ENCODE measurements around the gene AP1S3. TPM values are rescaled to one million over a fixed set of nuclear protein-coding genes. Genes with fewer than 3 reads are reported as not detected.

Gene AP1S3
- total RNA-seq, 1 donor from 2014 or later: 14.3 TPM

GRCh38 chr2:223835701-223836532 is 1.5 kb downstream of the AP1S3 start:
- no peak overlapping the region for H3K27ac Mint-ChIP-seq (ENCODE audit: unreplicated experiment)
- no peaks in the 10 kb centered on the region for H3K27me3 ChIP-seq (ENCODE audit: insufficient read depth, low read length)
- no peak overlapping the region for H3K4me3 ChIP-seq (ENCODE audit: insufficient read depth, low read depth, low read length)
- H3K4me3 Mint-ChIP-seq (ENCODE audit: unreplicated experiment): peak overlapping the region; percentile 97
- no peak for TF ChIP-seq EZH2 (IDR thresholded peaks at IDR 0.05; ENCODE audit: insufficient read depth, low read length)
- no peak for TF ChIP-seq CTCF (IDR thresholded peaks at IDR 0.05; ENCODE audit: insufficient read depth, low read depth, low read length)
- no peaks in the 10 kb centered on the region for H3K9me3 Mint-ChIP-seq (ENCODE audit: unreplicated experiment)
- no peak for DNase-seq (ENCODE audit: low read depth)
- no peaks in the 10 kb centered on the region for H3K36me3 Mint-ChIP-seq (ENCODE audit: low read depth, unreplicated experiment)
- no peak overlapping the region for H2AFZ ChIP-seq (ENCODE audit: low read depth, low read length)
- H3K36me3 ChIP-seq (ENCODE audit: insufficient read depth, low read length): no peaks in the 10 kb centered on the region
- H3K4me1 Mint-ChIP-seq (ENCODE audit: low read depth, unreplicated experiment): no peaks in the 10 kb centered on the region
- no peak overlapping the region for H3K9ac ChIP-seq (ENCODE audit: low read length)
- no peak for FAIRE-seq
- H4K20me1 ChIP-seq (ENCODE audit: insufficient read depth, low read length): no peaks in the 10 kb centered on the region
- peak overlapping the region; percentile 90 for H3K4me2 ChIP-seq (ENCODE audit: low read length)
- peaks cover 35% of the 10 kb centered on the region for H3K79me2 ChIP-seq (ENCODE audit: insufficient read depth, low read length)
- no peak overlapping the region for H3K27ac ChIP-seq (ENCODE audit: low read depth, low read length)
- peaks cover 3% of the 10 kb centered on the region for H3K27me3 Mint-ChIP-seq (ENCODE audit: low read depth, unreplicated experiment)
- H3K4me1 ChIP-seq (ENCODE audit: insufficient read depth, low read length): peaks cover 5% of the 10 kb centered on the region
- H3K9me3 ChIP-seq (ENCODE audit: insufficient read depth, low read depth, low read length): no peaks in the 10 kb centered on the region

- no peaks in the 10 kb centered on the region for H3K9me3 Mint-ChIP-seq (ENCODE audit: unreplicated experiment)
- Histone ChIP-seq H3K79me2 (ENCODE audit: insufficient read depth, low read length) (peaks cover 35% of the 10 kb centered on the region), H3K27ac (ENCODE audit: low read depth, low read length) (no peak overlapping the region), H3K36me3 (ENCODE audit: insufficient read depth, low read length) (no peaks in the 10 kb centered on the region), H3K4me2 (ENCODE audit: low read length) (no peak overlapping the region), H3K9ac (ENCODE audit: low read length) (no peak overlapping the region), H2AFZ (ENCODE audit: low read depth, low read length) (no peak overlapping the region), H3K9me3 (ENCODE audit: insufficient read depth, low read depth, low read length) (no peaks in the 10 kb centered on the region), H3K27me3 (ENCODE audit: insufficient read depth, low read length) (no peaks in the 10 kb centered on the region), H4K20me1 (ENCODE audit: insufficient read depth, low read length) (no peaks in the 10 kb centered on the region), H3K4me3 (ENCODE audit: insufficient read depth, low read depth, low read length) (no peak overlapping the region), H3K4me1 (ENCODE audit: insufficient read depth, low read length) (peaks cover 5% of the 10 kb centered on the region)
- no peak overlapping the region for H3K4me3 Mint-ChIP-seq (ENCODE audit: unreplicated experiment)
- no peak for TF ChIP-seq CTCF (IDR thresholded peaks at IDR 0.05; ENCODE audit: insufficient read depth, low read depth, low read length)
- no peak for TF ChIP-seq EZH2 (IDR thresholded peaks at IDR 0.05; ENCODE audit: insufficient read depth, low read length)
- DNase-seq (ENCODE audit: low read depth) (no peak), FAIRE-seq (no peak)
- no peaks in the 10 kb centered on the region for H3K36me3 Mint-ChIP-seq (ENCODE audit: low read depth, unreplicated experiment)
- H3K4me1 Mint-ChIP-seq (ENCODE audit: low read depth, unreplicated experiment): no peaks in the 10 kb centered on the region
- H3K27me3 Mint-ChIP-seq (ENCODE audit: low read depth, unreplicated experiment): peaks cover 3% of the 10 kb centered on the region
- H3K27ac Mint-ChIP-seq (ENCODE audit: unreplicated experiment): no peak overlapping the region
Observed at GRCh38 chr2:223834431-223834830, 3.0 kb downstream of the AP1S3 start.

All from astrocyte (in vitro differentiated cells and primary cell).